HG02970 (cell line): ENCODE measurements around the gene ZNF76.

Experiments used
- ATAC-seq: cut with Tn5 transposase; IDR thresholded peaks from one replicate; pipeline ENCODE4 v1.9.1; 2021; ENCODE audit warnings: mild to moderate bottlenecking, moderate library complexity, moderate number of reproducible peaks; ENCODE audit not compliant: unreplicated experiment, low FRiP score

ZNF76 gene

GRCh38 chr6:35234901-35235300 is 24.6 kb upstream of the ZNF76 start:
- ATAC-seq, result no peak

GRCh38 chr6:35236223-35236622 is 23.3 kb upstream of the ZNF76 start:
- no peak for ATAC-seq

DNA sequence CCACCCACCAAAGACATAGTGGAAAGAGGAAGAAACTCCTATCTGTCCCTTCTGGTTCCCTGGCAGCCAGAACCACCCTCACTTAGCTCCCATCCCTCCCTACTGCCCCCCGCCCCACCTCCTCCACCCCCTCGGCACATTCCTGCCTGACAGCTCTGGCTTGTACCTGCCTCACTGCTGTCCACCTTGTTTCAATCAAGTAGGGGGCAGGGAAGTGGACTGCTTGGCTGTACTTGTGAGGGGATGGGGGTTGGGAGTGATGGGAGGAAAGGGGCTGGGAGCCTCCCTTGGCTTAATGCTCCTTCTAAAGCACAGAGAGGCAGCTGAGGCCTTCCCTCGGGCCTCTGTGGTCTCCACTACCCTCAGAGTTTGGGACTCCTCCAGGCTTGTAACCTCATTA is 22.1 kb upstream of the ZNF76 start:
- ATAC-seq, result no peak

GRCh38 chr6:35238843-35239289 is 20.7 kb upstream of the ZNF76 start:
- no peak for ATAC-seq

DNA sequence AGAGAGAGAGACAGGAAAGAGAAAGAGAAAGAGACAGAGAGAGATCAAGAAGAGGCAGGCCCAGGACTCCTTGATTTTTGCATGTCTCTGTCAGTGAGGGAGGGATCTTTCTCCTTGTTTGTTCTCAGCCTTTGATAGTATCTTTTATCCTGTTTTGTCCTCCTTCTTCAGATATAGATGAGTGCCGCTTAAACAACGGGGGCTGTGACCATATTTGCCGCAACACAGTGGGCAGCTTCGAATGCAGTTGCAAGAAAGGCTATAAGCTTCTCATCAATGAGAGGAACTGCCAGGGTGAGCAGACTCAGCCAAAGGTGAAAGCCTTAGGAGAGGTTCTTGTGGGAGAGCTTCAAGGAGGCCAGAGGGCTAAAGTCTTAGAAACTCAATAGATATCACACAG is 20.0 kb upstream of the ZNF76 start:
- no peak for ATAC-seq

DNA sequence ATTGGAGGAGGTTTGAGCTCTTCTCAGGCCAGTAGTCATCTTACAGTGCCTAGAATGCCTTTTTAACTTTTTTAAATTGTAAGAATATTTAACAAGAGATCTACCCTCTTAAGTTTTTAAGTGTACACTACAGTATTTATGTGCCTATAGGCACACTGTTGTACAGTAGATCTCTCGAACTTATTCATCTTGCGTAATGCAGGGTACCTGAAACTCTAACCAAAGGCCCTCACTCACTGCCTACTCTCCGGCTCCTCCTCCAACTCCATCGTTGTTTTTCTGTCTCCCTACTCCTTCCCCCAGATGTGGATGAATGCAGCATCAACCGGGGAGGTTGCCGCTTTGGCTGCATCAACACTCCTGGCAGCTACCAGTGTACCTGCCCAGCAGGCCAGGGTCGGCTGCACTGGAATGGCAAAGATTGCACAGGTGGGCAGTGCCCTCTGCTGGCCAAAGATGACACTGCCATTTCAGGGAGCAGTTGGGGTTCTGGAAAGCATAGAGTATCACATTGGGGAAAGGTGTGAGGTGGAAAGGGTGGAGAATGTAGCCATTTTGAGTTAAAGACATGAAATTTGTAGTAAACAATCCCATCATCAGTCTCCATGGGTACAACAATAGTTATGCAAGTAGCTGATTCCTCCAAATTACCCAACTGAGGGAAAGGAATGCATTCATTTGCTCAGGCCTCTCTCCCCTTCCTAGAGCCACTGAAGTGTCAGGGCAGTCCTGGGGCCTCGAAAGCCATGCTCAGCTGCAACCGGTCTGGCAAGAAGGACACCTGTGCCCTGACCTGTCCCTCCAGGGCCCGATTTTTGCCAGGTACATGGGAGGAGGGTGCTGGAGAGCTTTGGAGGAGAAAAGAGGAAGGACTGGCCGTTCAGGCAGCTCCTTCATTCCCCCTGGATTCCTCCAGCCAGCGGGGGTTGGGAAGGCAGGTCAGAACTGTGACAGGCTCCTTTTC is 18.4 kb upstream of the ZNF76 start:
- no peak for ATAC-seq

DNA sequence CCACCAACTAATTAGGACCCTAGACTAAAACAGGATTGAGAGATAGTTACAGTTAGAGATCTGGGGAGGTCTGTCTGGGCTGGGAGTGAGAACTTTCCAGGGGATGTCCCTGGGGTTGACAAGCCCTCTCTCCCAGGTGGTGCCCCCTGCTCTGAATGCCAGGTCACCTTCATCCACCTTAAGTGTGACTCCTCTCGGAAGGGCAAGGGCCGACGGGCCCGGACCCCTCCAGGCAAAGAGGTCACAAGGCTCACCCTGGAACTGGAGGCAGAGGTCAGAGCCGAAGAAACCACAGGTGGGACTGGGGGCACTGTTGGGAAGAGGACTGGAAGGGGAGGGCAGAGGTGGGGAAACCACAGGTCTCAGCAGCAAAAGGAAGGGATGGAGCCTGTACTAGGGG is 17.0 kb upstream of the ZNF76 start:
- no peak for ATAC-seq

DNA sequence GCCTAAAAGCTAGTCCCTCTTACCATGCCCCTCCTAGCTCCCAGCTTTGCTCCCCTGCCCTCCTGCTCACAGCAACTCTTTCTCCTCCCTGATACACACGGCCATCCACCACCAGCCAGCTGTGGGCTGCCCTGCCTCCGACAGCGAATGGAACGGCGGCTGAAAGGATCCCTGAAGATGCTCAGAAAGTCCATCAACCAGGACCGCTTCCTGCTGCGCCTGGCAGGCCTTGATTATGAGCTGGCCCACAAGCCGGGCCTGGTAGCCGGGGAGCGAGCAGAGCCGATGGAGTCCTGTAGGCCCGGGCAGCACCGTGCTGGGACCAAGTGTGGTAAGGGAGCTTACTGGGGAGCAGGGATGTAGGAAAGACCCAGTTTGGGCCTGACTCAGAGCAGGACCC is 16.6 kb upstream of the ZNF76 start:
- no peak for ATAC-seq

- ATAC-seq, result no peak
These were observed 16.1 kb upstream of the ZNF76 start for GRCh38 chr6:35243386-35243958.

GRCh38 chr6:35244551-35244950 is 15.0 kb upstream of the ZNF76 start:
- no peak for ATAC-seq

DNA sequence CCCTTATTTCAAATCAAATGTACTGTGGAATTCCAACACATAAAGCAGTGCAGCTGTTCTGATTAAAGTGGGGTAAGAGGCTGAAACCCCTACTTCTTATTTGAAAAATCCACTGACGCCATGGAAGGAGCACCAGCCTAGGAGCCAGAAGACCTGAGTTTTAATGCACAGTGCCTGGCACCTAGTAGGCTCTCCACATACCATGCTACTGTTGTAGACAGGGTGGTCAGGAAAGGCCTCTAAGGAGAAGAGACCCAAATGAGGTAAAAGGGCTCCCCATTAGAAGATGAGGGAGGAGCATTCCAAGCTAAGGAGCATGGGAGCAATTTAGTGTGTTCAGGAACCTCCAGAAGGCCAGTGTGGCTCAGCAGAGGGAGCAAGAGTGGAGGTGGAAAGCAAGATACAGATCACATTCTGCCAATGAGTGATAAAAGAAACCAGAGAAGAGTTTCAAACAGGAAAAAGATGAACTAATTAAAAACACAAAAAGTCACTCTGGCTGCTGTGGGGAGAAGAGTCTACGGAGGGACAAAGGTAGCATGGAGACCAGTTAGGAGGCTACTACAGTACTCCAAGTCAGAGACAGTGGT is 11.8 kb upstream of the ZNF76 start:
- no peak for ATAC-seq

DNA sequence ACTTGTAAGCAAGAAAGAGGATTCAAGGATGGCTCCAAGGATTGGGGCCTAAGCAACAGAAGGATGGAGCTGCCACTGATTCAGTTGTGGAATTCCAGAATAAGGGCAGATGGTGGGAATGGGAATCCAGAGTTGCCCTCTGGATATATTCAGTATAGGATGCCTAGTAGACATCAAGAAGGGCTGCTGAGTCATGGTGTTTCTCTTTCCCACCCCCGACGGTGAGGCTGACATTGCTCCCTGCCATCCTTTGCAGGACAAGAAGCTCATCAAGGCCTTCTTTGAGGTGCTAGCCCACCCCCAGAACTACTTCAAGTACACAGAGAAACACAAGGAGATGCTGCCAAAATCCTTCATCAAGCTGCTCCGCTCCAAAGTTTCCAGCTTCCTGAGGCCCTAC is 11.2 kb upstream of the ZNF76 start:
- no peak for ATAC-seq

GRCh38 chr6:35248965-35249364 is 10.6 kb upstream of the ZNF76 start:
- no peak for ATAC-seq

DNA sequence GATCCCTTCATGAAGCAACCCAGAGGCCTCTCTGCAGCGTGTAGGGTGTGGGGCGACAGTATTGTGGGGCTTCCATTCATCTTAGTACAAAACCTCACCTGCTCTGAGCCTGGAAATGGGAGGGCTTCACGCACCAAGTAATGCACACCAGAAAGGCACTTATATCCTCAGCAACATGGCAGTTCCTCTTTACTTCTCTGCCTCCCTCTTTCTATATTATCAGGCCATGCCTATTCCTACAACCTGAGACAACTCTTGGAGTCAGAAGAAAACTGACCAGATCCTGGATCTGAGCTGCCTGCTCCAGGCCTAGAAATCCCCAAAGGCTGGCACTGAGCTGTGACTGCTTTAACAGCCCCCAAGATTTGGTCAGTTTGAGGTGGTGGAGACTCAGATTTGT is 7.6 kb upstream of the ZNF76 start:
- ATAC-seq, result no peak

DNA sequence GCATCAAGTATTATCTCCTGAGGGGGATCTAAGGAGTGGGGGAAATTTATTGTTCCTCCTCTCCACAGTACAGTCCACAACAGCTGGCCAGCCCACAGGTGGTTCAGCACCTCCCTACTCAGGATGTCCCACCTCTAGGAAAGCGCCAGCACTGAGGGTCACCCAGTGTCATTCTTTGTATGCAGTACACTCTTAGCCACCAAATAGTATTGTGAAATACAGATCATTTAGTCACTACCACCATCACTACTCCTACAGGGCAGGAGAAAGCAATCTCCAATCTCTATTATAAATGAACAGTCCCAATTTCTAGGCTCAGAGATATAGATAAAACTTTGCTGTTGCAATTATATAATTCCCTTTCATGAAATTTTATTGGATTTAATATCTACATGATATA is 6.3 kb upstream of the ZNF76 start:
- no peak for ATAC-seq

- no peak for ATAC-seq
These were observed 1.2 kb upstream of the ZNF76 start for GRCh38 chr6:35258336-35258735.

- no peak for ATAC-seq
These were observed 709 bp upstream of the ZNF76 start for GRCh38 chr6:35258858-35259193.

GRCh38 chr6:35259948-35260590 is 534 bp downstream of the ZNF76 start:
- ATAC-seq, result peak; percentile 48

DNA sequence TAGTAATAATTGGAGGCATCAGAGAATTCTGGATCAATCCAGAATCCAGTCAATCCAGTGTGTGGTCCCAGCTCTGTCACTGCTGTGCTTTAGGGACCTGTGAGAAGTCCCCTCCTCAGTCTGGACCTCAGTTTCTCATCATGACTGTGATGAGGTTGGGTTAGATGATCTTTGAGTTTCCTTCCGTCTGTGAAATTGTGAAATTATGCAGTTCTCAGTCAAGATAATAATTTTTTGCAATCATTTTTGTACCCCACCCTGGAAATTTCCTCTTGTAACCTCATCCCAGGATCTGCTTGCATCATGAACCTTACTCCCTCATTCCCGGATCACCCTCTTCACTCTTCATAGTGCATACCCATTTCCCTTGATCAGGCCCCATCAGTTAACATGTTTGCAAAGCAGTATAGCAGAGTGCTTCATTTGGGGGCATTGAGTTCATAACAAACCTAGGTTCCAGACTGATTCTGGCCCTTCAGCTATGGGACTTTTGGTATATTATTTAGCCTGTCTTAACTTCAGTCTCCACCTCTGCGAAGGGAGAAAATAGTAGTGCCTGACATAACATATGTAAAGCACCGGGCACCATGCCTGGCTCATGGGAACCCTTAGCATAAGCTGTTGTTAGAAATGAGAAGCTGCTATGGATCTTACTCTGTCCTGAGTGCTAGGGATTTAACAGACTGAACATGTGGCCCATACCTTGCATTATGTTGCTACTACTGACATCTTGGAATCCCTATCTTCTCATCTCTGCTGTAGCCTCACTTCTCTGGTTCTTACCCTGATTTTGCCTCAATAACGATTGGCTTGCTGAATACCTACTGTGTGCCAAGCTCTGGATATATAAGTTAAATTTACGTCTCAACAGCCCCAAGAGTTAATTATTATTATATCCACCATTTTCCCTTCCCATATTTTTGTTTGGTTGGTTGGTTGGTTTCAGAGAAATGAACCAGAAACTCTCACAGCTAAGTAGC is 1.3 kb downstream of the ZNF76 start:
- no peak for ATAC-seq

DNA sequence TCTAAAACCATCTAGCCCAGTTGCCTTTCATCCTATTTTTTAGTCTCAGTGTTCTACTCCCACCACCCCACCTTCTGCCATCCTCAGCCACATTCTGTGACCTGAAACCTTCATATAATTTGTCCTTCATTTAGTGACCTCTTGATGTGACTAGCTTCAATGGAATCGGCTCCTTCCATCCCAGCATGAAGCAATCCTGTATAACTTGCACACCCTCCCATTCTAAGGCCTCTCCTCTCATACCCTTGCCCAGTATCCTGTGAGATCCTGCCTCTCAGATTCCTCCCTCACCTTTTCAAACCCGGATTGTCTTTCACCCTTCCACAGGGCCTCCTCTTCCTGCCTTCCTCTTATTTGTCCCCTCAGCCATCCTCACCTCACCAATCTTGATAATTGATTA is 3.1 kb downstream of the ZNF76 start:
- no peak for ATAC-seq
